Fibroblast of peridontal ligament (primary cell): Measurements from ENCODE around the gene SUCO.

Experiments used
- DNase-seq: peaks from one replicate; pipeline ENCODE4 v3.0.0-alpha.2; 2010; ENCODE audit errors: extremely low read depth

SUCO gene

GRCh38 chr1:172517081-172517480 lies 15.9 kb upstream of the SUCO start:
- no peak for DNase-seq

DNA sequence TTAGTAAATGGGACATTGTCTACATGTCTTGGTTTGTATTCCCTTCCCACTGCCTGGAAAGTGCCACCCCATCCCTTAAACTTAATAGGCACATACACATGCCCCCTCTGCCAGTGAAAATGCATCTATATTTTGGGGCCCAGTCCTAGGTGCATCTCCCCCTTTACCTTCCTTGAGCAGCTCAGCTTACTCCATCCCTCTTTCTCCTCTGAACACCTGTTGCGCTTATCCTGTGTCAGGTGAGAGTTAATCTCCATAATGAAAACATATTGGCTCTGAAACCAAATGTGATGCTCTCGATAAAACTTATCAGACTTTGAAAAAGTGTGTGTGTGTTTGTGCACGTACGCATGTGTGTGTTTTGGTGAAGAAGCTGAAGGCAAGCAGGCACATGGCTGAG lies 15.4 kb upstream of the SUCO start:
- no peak for DNase-seq

DNA sequence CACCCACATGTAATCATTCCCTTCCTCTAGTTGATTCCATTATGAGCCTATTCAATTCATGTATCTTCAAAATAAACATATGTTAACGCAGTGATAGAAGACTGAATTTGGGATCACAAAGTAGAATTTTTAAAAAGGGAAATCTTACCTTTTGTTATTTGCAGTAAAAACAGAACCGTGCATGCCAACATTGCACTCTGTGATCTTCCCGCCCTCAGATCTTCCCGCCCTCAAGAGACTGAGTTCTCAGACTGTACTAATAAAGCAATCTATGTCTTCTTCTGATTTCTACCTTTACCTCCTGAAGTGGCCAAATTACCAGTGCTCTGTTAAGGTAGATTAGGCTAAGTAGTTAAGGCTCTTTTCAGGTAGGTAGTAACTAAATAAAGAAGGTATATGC lies 3.6 kb upstream of the SUCO start:
- no peak for DNase-seq

DNA sequence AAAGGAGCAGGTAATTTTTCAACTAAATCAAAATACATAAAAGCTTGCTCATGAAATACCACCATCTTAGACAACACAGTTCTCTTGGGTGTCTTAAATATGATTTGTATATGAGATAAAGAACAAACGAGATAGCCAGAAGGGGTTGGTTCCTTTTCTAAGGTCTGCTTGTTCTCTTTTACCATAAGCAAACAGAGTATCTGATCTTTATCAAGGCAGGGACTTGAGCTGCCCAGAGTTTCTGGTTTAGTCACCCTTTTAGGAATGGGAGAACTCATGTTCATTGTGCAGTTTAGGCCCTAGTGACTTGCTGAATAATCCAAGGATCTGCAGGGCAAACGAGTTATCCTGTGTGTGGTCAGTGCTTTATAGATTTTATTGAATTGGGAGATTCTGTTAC lies 3.0 kb upstream of the SUCO start:
- no peak for DNase-seq

GRCh38 chr1:172531412-172532182 lies 1.4 kb upstream of the SUCO start:
- no peak for DNase-seq

- DNase-seq = peak; percentile 100
These were observed 709 bp upstream of the SUCO start for GRCh38 chr1:172532183-172532699.

DNA sequence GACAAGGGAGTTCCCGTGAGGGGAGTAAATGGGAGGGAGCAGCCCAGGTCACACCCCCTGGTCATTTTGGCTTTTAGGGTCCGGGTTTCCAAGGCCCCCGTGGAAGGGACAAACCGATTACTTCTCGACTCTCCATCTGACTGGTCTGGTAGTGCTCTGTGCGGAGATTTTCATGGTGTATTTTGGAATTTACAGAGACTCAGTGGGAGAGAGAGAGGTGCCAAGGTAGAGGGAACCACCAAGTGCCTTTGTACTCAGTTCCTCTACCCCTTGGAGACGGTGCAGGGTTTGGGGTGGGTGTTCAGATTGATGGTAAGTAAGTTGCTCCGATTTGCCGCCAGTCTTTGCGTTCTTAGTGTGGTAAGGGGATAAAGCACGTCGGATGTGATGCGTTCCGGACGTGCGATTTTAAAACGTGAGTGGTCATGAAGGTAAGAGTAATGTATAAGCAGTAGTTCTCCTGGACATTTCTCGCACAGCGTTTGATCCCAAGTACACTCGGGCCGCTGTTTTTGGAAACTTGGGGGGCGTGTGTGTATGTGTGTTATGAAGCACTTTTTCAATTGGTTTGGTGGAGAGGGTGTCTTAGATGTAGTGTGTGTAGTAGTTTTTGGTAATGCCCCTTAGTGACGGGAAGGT lies 682 bp downstream of the SUCO start:
- peak; percentile 23 for DNase-seq

DNA sequence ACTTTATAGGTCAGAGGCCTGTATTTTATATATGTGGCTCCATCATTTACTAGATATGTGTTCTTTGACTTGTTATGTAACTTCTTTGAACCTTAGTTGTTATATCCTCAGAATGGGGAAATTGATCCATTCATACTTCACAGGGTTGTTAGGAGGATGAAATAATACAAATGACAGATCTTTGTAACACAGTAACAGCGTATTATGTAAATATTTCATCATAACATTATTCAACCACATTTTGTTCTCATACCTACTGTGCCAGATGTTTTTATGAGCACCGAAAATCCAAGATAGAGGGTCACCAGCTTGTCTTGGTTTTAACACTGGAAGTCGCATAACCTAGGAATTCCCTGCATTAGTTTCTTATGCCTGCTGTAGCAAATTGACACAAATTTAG lies 3.3 kb downstream of the SUCO start:
- DNase-seq = peak; percentile 5

DNA sequence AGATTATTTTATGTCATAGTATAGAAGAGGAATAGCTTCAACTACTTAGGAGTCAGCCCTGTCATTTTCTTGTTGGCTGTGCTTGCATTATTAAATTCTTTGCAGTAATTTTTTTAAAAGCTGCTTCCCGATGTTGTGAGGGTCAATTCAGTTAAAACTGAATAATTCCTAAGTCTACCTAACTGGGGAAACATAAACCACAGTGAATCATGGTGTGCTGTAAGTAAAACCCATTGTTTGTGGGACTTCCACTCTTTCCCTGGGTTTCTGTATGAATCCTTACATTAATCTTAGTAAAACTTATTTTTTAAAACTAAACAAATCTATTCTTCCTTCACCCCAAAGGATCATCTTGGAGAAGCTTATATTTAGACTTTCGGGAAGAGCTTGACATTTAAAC lies 4.4 kb downstream of the SUCO start:
- no peak for DNase-seq

DNA sequence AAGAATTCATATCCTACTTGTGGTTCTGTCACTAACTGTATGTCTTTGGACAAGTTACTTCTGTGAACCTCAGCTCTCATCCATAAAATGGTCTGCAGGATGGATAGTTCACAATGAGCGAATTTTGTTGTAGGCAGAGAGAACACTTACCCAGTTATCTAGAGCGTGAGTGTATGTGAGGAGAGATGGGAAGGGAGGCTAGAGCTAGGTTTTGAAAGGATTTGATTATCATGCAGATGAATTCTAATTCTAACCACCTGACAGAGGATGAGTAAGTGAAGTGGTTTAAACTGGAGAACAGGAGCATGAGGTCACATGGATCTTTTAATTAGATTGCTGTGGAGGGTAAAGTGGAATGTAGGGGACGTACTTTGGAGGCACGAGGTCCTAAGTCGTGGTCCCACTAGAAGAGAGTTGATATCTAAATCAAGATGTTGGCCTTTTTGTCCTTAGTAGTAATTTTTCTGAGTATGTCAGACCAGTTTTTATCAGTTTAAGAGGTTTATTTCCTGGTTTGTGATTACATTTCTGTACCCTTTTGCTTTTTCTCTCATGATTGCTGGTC lies 5.0 kb downstream of the SUCO start:
- DNase-seq = peak; percentile 19

- no peak for DNase-seq
These were observed 7.7 kb downstream of the SUCO start for GRCh38 chr1:172540635-172541034.

DNA sequence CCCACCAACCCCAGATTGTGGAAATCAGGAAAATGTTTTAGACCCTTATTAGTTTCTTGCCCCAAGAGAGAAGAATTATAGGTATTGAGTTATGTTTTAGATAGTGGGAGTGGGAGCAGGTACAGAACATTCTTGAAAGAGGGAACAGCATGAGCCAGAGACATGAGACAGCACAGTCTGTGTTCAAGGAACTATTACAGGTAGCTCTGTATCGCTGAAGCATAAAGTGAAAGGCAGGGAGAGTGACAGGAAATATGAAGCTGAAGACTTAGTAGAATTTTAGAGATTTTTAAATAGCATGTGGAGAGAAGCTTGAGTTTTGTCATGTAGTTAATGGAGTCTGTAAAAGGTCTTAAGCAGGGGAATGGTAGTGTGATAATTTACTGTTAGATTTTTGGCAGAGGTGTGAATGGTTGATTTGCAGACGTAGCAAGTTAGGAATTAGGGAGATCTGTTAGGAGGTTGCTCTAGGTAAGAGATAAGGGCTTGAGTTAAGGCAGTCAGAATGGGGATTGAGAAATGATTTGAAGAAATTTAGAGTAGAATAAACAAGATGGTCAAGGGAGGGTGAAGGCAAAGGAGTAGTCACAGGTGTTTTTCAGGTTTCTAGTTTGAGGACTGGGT lies 11.6 kb downstream of the SUCO start:
- DNase-seq = no peak

GRCh38 chr1:172545396-172546004 lies 12.6 kb downstream of the SUCO start:
- no peak for DNase-seq

DNA sequence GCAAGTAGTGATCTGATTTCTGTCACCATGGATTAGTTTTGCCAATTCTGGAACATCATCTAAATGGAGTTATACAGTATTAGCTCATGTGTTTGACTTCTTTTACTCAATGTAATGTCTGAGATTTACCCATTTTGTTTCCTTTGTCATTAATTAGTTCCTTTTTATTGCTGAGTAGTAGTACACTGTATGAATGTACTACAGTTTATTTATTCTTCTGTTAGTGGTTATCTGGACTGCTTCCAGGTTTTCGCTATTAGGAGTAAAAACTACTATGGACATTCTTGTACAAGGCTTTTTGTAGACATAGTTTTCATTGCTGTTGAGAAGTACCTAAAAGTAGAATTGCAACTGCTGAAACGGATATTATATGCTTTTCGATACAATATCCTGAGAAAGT lies 14.1 kb downstream of the SUCO start:
- DNase-seq = peak; percentile 24

DNA sequence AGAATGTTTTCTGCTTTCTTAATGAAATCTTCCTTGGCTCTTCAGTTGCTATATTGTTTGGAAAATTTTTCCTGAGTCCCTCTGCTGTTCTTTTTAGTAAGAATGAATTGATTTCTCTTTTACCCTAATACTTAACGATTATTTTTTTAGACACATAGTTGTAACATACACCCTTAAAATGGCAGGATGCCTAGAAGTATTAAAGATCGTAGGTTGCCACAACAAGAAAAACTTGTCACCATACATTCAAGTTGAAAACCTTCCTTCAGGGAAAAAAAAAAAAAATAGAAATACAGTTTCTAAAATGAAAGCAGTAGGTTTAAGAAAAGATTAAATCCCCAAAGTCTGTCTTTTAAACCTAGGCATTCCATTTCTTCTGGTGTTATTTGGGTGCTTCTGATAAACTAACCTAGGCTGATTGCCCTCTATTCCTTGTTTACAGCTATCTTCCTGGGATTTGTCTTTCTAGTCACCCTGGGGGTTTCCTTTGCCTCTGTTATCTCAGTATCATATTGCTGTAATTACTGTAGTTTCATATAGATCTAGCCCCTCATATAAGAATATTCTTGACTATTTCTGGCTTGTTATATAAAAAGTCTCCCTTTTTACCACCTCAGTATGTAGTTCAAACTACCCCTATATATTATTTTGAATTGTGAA lies 16.8 kb downstream of the SUCO start:
- DNase-seq = peak; percentile 16

- no peak for DNase-seq
These were observed 18.3 kb downstream of the SUCO start for GRCh38 chr1:172551279-172551678.

- no peak for DNase-seq
These were observed 22.0 kb downstream of the SUCO start for GRCh38 chr1:172554915-172555314.

GRCh38 chr1:172556461-172556860 lies 23.5 kb downstream of the SUCO start:
- no peak for DNase-seq

GRCh38 chr1:172557270-172557669 lies 24.3 kb downstream of the SUCO start:
- no peak for DNase-seq

- no peak for DNase-seq
These were observed 26.7 kb downstream of the SUCO start for GRCh38 chr1:172559572-172560210.

- DNase-seq = no peak
These were observed 28.3 kb downstream of the SUCO start for GRCh38 chr1:172561252-172561651.
